ENCODE results near the gene C20orf144. TPM values are rescaled to one million over a fixed set of nuclear protein-coding genes. Genes with fewer than 3 reads are reported as not detected.

C20orf144 gene
- total RNA-seq, 2 donors from 2014 or later = 0.12 to 0.81 TPM

DNA sequence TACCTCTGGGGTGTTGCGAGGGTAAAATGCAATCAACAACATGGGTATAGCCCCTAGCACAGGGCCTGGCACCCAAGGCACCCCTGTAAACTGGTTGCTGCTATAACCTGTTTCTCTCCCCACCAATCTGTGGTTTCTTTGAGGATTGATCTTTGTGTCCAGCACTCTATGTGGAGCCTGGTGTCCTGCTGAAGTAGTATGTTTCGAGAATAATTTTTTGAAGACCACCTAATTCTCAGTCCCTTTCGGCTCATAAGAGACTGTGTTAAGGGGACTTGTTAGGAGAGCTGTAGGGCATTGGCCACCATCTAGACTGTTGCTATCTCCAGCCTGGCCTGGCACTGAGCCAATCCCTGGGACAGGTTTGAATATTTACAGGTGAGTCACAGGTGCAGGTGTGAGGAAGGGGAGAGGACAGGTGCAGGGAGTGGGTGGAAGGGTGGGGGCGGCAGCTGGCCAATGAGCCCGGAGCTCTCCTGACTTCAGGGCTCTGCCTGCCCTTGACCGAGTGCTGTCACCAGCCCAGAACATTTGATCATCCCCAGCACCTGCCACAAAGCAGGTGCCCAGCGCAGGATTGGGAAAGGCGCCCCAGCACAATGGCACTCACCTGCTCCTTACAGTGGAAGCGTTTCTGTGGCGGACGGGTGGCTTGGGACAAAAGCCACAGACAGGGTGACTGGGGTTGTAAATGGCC, 8.1 kb upstream of the C20orf144 start:
- no peaks in the 10 kb centered on the region for H3K9me3 Mint-ChIP-seq
- H3K27me3 Mint-ChIP-seq = no peaks in the 10 kb centered on the region
- H3K4me1 Mint-ChIP-seq (ENCODE audit: low read depth in 2 of 2) = peaks cover 0 to 5% of the 10 kb centered on the region in 2 donors
- DNase-seq (ENCODE audit: low spot score) = peak; percentile 28
- H3K4me3 Mint-ChIP-seq = no peak overlapping the region
- H3K36me3 Mint-ChIP-seq = no peaks in the 10 kb centered on the region
- H3K27ac Mint-ChIP-seq = no peak overlapping the region
- no peak for ATAC-seq

GRCh38 chr20:33654680-33655161, 7.4 kb upstream of the C20orf144 start:
- Mint-ChIP-seq H3K27me3 (no peaks in the 10 kb centered on the region), H3K4me3 (no peak overlapping the region), H3K4me1 (ENCODE audit: low read depth in 2 of 2) (peaks cover 0 to 5% of the 10 kb centered on the region in 2 donors), H3K36me3 (no peaks in the 10 kb centered on the region), H3K9me3 (no peaks in the 10 kb centered on the region), H3K27ac (no peak overlapping the region)
- DNase-seq (ENCODE audit: low spot score) = peak; percentile 42
- no peak for ATAC-seq

- Mint-ChIP-seq H3K27ac (no peak overlapping the region), H3K9me3 (no peaks in the 10 kb centered on the region)
- ATAC-seq = no peak
These were observed 7.0 kb upstream of the C20orf144 start for GRCh38 chr20:33655164-33655563.

DNA sequence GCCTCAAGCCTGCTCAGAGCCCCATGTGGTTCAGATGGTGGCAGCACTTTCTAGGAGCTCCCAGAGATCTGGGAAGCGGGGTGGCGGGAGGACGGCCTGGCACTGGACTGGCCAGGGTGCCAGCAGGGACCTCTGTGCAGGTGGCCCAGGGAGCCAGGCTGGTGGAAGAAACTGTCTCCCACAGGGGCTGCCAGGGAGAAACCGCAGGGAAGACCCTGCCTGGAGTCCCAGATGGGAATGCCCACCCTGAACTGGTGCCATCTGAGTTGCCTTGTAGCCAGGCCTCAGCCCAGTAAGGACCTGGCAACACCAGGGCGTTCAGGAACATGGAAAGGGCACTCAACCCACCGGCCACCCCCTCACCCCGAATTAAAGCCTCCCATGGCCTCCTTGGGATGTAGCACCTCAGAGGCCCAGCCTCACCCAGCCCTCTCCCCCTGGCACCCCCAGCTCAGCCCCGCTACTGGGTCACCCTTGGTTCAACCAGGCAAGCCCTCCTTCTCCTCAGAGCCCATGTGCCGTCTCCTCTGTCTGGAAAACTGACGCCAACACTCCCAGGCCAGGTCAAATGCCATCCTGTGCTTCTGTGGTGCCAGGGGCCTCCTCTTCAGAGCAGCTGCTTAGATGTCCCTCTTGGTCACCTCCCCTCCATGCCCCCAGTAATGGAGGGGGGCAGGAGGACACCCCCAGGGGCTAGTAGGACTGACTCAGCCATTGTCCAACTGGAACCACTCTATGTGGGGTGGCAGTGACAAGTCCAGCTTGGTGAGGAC, 5.9 kb upstream of the C20orf144 start:
- no peaks in the 10 kb centered on the region for H3K27me3 Mint-ChIP-seq
- DNase-seq (ENCODE audit: low spot score) (peak; percentile 56), ATAC-seq (no peak)
- H3K27ac Mint-ChIP-seq = no peak overlapping the region
- peaks cover 0 to 5% of the 10 kb centered on the region in 2 donors for H3K4me1 Mint-ChIP-seq (ENCODE audit: low read depth in 2 of 2)
- H3K4me3 Mint-ChIP-seq = no peak overlapping the region
- no peaks in the 10 kb centered on the region for H3K36me3 Mint-ChIP-seq
- no peaks in the 10 kb centered on the region for H3K9me3 Mint-ChIP-seq

More at GRCh38 chr20:33655164-33655563, 7.0 kb upstream of the C20orf144 start:
- DNase-seq (ENCODE audit: low spot score) = peak; percentile 29
- Mint-ChIP-seq H3K4me3 (no peak overlapping the region), H3K4me1 (ENCODE audit: low read depth in 2 of 2) (peaks cover 0 to 5% of the 10 kb centered on the region in 2 donors), H3K27me3 (no peaks in the 10 kb centered on the region), H3K36me3 (no peaks in the 10 kb centered on the region)

GRCh38 chr20:33656783-33657703, 5.1 kb upstream of the C20orf144 start:
- DNase-seq (ENCODE audit: low spot score) (peak; percentile 52), ATAC-seq (no peak)
- Mint-ChIP-seq H3K4me1 (ENCODE audit: low read depth in 2 of 2) (peaks cover 0 to 5% of the 10 kb centered on the region in 2 donors), H3K36me3 (no peaks in the 10 kb centered on the region), H3K9me3 (no peaks in the 10 kb centered on the region), H3K27me3 (no peaks in the 10 kb centered on the region), H3K4me3 (no peak overlapping the region), H3K27ac (no peak overlapping the region)

GRCh38 chr20:33657704-33658095, 4.4 kb upstream of the C20orf144 start:
- Mint-ChIP-seq H3K9me3 (no peaks in the 10 kb centered on the region), H3K4me1 (ENCODE audit: low read depth in 2 of 2) (peaks cover 1 to 4% of the 10 kb centered on the region in 2 donors), H3K4me3 (no peak overlapping the region), H3K27ac (no peak overlapping the region), H3K27me3 (no peaks in the 10 kb centered on the region), H3K36me3 (no peaks in the 10 kb centered on the region)
- peak in 1 of 2 donors; percentile 2 for ATAC-seq
- peak; percentile 22 for DNase-seq (ENCODE audit: low spot score)

DNA sequence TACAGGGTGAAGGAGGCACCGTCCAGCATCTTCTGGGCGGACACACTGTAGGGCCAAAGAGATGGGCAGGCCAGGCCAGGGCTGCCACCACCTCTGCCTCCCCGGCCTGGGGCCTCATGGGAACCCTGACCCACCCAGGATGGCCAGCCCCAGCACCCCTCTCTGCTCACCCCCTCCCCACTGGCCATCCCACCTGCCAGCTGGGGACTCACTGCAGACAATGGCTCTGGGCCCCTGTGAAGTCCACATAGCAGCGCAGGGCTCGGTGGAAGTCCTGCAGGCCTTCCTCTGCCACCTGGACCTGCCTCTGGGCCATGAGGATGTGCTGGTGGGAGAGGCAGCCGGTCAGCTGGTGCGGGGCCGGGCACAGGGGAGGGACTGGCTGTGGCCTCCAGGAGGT, 3.6 kb upstream of the C20orf144 start:
- Mint-ChIP-seq H3K27ac (no peak overlapping the region), H3K9me3 (no peaks in the 10 kb centered on the region), H3K27me3 (no peaks in the 10 kb centered on the region), H3K4me1 (ENCODE audit: low read depth in 2 of 2) (peaks cover 3 to 6% of the 10 kb centered on the region in 2 donors), H3K4me3 (no peak overlapping the region), H3K36me3 (no peaks in the 10 kb centered on the region)
- ATAC-seq (no peak), DNase-seq (ENCODE audit: low spot score) (no peak)

DNA sequence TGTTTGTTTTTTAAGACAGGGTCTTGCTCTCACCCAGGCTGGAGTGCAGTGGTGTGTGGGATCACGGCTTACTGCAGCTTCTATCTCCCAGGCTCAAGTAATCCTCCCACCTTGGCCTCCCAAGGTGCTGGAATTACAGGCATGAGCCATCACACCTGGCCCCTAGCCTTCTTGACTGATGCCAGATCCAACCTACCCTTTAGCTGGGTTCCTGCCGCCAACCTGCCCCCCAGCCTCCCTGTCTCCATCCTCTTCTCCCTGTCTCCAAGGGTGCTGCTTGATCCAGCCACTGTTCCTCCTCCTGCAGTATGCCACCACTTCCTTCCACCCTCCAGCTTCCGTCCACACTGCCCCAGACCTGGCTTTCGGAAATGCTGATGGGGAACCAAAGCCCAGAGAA, 3.2 kb upstream of the C20orf144 start:
- ATAC-seq (no peak), DNase-seq (ENCODE audit: low spot score) (no peak)
- Mint-ChIP-seq H3K4me1 (ENCODE audit: low read depth in 2 of 2) (peaks cover 3 to 6% of the 10 kb centered on the region in 2 donors), H3K36me3 (no peaks in the 10 kb centered on the region), H3K27ac (no peak overlapping the region), H3K9me3 (no peaks in the 10 kb centered on the region), H3K27me3 (no peaks in the 10 kb centered on the region), H3K4me3 (no peak overlapping the region)

DNA sequence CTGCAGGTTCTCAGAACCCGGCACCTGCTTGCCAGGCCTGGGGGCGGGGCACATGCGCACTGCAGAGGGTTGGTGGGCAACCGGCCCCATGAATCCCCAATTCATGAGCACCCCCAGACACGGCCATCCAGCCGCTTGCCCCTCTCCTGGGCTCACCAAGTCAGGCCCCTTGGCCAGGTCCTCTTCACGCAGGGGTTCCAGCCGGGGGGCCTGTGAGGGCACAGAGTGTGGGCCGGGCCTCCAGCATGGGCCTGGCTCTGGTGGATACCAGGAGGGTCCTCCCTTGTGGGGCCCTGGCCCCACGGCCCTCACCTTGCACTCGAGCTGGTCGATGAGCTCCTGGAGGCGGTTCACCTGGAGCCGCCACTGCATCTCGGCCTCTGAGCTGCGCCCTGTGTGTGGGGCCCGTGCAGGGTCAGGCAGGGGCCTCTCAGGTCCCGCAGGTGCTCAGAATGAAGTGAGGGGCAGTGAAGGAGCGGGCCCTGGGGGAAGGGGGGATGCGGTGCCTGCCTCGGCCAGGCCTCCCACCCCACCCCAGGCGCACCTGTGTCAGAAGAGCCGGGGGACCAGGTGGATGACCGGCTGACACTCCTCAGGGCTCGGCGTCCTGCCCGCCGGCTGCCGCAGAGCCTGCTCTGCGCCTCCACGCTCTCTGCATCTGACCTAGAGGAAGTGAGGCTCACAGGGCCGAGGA, 2.6 kb upstream of the C20orf144 start:
- Mint-ChIP-seq H3K9me3 (no peaks in the 10 kb centered on the region), H3K36me3 (no peaks in the 10 kb centered on the region), H3K27me3 (no peaks in the 10 kb centered on the region), H3K4me1 (ENCODE audit: low read depth in 2 of 2) (peaks cover 6 to 10% of the 10 kb centered on the region in 2 donors), H3K27ac (no peak overlapping the region), H3K4me3 (no peak overlapping the region)
- ATAC-seq = no peak
- no peak for DNase-seq (ENCODE audit: low spot score)

- DNase-seq (ENCODE audit: low spot score) = no peak
- Mint-ChIP-seq H3K36me3 (no peaks in the 10 kb centered on the region), H3K4me3 (no peak overlapping the region), H3K27me3 (no peaks in the 10 kb centered on the region), H3K27ac (no peak overlapping the region), H3K4me1 (ENCODE audit: low read depth in 2 of 2) (peaks cover 13 to 16% of the 10 kb centered on the region in 2 donors), H3K9me3 (no peaks in the 10 kb centered on the region)
- no peak for ATAC-seq
These were observed 2.0 kb upstream of the C20orf144 start for GRCh38 chr20:33660035-33660684.

DNA sequence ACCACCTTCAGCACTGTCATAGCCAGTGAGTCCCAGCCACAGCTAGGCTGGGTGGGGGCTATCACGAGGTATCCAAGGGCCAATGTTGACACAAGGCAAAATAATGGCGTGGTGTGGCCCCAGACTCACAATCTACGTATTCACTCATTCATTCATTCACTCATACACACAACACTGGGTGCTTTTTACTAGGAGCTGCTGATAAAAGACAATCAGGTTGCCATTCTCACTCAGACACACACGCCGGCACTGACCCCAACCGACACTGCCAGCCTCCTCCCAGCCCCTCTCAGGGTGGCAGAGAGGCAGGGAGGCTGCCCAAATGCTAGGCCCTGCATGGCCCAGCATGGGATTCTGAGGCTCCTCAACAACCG, 1.5 kb upstream of the C20orf144 start:
- ATAC-seq = no peak
- Mint-ChIP-seq H3K9me3 (no peaks in the 10 kb centered on the region), H3K36me3 (no peaks in the 10 kb centered on the region), H3K4me3 (no peak overlapping the region), H3K27ac (no peak overlapping the region), H3K4me1 (ENCODE audit: low read depth in 2 of 2) (peaks cover 16 to 17% of the 10 kb centered on the region in 2 donors), H3K27me3 (no peaks in the 10 kb centered on the region)
- no peak for DNase-seq (ENCODE audit: low spot score)

DNA sequence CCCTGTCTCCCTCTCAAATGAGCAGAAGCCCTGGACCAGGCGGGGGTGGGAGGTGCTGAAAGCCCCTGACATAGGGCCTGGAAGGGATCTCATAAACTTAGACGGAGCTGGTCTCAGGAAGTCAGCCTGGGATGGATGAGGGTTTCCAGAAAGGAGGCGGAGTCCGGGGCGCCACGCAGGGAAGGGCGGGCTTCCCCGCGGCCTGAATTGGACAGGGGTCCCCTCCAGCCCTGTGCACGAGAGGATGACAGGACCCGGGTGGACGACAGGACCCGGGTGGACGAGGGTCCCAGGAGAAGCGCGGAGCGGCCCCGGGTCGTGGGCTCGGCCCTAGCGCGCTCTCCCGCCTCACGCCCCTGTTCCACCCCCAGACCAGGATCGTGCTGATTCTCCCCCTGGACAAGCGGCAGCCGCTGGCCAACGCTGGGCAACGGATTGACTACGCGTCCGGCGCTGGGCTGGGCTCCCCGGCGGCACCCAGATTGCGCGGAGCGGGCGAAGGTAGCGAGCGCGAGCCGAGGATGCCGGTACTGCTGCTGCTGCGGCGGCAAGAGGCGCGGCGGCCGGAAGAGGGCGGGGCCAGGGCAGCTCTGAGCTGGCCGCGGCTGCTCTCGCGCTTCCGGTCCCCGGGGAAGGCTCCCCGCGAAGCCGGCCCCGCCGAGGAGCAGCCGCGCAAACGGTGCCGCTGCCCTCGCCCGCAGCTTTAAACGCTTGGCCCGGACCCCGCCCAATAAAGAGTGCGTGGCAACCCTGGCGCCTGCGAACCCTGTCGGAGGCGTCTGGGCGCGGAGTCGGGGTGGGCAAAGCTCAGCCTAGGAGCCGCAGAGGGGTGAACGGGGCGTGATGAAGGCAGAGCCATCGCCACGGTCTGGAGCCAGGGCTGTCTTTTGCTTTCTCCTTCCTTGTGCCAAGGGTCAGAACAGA, 1.3 kb downstream of the C20orf144 start:
- Mint-ChIP-seq H3K36me3 (no peaks in the 10 kb centered on the region), H3K27me3 (no peaks in the 10 kb centered on the region), H3K9me3 (no peaks in the 10 kb centered on the region), H3K4me1 (ENCODE audit: low read depth in 2 of 2) (peaks cover 22 to 27% of the 10 kb centered on the region in 2 donors), H3K4me3 (peak overlapping the region; percentile 87), H3K27ac (peak overlapping the region; percentile 80 to 86)
- peak; percentile 81 to 84 for ATAC-seq
- peak; percentile 92 for DNase-seq (ENCODE audit: low spot score)
